ENCODE results near the gene TRIM29. TPM values are rescaled to one million over a fixed set of nuclear protein-coding genes. Genes with fewer than 3 reads are reported as not detected.

Gene TRIM29
- total RNA-seq, 1 experiment from 2014 or later: not detected

DNA sequence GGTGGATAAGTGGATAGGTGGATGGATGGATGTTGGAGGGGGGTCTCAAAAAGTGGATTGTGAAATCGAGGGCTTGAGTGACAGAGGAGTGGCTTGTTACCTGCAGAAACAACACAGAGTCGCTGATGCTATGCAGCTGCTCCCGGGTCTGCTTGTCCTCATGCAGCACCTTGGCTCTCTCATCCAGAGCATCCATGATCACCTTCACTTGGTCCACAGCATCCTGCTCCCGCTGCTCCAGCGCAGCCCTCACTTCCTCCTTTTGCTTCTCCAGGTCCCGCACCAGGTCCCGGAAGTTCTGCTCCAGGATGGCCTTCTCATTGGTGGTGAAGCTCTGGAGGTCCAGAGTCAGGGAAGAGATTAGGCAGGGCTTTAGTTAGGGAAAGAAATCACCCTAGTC, 10.7 kb downstream of the TRIM29 start:
- Histone ChIP-seq H2AK5ac (ENCODE audit: insufficient read length, low read length) (no peak overlapping the region), H3K18ac (ENCODE audit: insufficient read length, low read depth, low read length) (no peak overlapping the region), H3K56ac (ENCODE audit: insufficient read length, low read depth, low read length) (no peak overlapping the region), H4K5ac (ENCODE audit: insufficient read length, low read depth, low read length) (no peak overlapping the region), H2BK12ac (ENCODE audit: insufficient read length, low read depth, low read length) (no peak overlapping the region), H3K4ac (ENCODE audit: low read depth, low read length) (no peak overlapping the region), H2BK5ac (ENCODE audit: insufficient read length, low read length) (no peak overlapping the region), H2BK20ac (ENCODE audit: low read depth, low read length, poor library complexity, severe bottlenecking) (no peak overlapping the region), H3K27ac (ENCODE audit: insufficient read length, low read depth, low read length) (no peak overlapping the region), H3K27me3 (ENCODE audit: insufficient read depth, low read length) (no peaks in the 10 kb centered on the region), H2AFZ (ENCODE audit: low read length) (no peak overlapping the region), H3K9me3 (ENCODE audit: control insufficient read depth, low read depth, low read length) (no peaks in the 10 kb centered on the region), H4K91ac (ENCODE audit: insufficient read length, low read depth, low read length) (no peak overlapping the region), H3K4me2 (ENCODE audit: insufficient read depth, insufficient read length, low read length) (no peak overlapping the region), H3K4me1 (ENCODE audit: insufficient read depth, low read length) (no peaks in the 10 kb centered on the region), H3K9ac (ENCODE audit: extremely low read depth, insufficient read length, low read length) (no peak overlapping the region), H3K23ac (ENCODE audit: insufficient read length, low read depth, low read length) (no peak overlapping the region), H3K79me2 (ENCODE audit: insufficient read depth, low read length) (no peaks in the 10 kb centered on the region), H3K23me2 (ENCODE audit: insufficient read length, low read depth, low read length, poor library complexity, severe bottlenecking) (no peaks in the 10 kb centered on the region), H3T11ph (ENCODE audit: low read length) (no peak overlapping the region), H4K20me1 (ENCODE audit: control insufficient read depth, insufficient read depth, insufficient read length) (no peaks in the 10 kb centered on the region), H3K79me1 (ENCODE audit: insufficient read depth, low read depth, low read length, poor library complexity, severe bottlenecking) (no peaks in the 10 kb centered on the region), H4K8ac (replicated peaks; ENCODE audit: insufficient read length, low read depth, low read length) (no peak overlapping the region), H2BK120ac (ENCODE audit: low read depth, low read length, poor library complexity, severe bottlenecking) (no peak overlapping the region), H3K14ac (ENCODE audit: insufficient read depth, low read length) (no peak overlapping the region), H2BK15ac (ENCODE audit: low read depth, low read length) (no peak overlapping the region)
- Mint-ChIP-seq H3K4me1 (peaks cover 2 to 3% of the 10 kb centered on the region in 2 experiments; a peak in 3 of 4 replicates), H3K27me3 (ENCODE audit: low read depth) (peaks cover 66% of the 10 kb centered on the region), H3K27ac (no peak overlapping the region), H3K9me3 (no peaks in the 10 kb centered on the region), H3K36me3 (ENCODE audit: insufficient read depth in 1 of 3, low read depth in 3 of 3) (no peaks in the 10 kb centered on the region), H3K4me3 (no peak overlapping the region)
- TF ChIP-seq, protein P1, sequence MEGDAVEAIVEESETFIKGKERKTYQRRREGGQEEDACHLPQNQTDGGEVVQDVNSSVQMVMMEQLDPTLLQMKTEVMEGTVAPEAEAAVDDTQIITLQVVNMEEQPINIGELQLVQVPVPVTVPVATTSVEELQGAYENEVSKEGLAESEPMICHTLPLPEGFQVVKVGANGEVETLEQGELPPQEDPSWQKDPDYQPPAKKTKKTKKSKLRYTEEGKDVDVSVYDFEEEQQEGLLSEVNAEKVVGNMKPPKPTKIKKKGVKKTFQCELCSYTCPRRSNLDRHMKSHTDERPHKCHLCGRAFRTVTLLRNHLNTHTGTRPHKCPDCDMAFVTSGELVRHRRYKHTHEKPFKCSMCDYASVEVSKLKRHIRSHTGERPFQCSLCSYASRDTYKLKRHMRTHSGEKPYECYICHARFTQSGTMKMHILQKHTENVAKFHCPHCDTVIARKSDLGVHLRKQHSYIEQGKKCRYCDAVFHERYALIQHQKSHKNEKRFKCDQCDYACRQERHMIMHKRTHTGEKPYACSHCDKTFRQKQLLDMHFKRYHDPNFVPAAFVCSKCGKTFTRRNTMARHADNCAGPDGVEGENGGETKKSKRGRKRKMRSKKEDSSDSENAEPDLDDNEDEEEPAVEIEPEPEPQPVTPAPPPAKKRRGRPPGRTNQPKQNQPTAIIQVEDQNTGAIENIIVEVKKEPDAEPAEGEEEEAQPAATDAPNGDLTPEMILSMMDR (conservative IDR thresholded peaks at IDR 0.05): no peak
- no peak for DNase-seq
- no CpG with 5 or more reads among the region's 7 CpGs for WGBS (ENCODE audit: extremely low coverage, insufficient read length, low lambda C conversion rate)

Measured in H9 (cell line).